22Rv1 (cell line): ENCODE data around the gene ZNF101.

ENCODE experiments used
- CTCF ChIP-seq: fragments of 450-650 bp; IDR thresholded peaks from 2 replicates; pipeline ENCODE4 v1.5.1; 2017; ENCODE audit warnings: mild to moderate bottlenecking
- ZFX ChIP-seq: fragments of 450-650 bp; IDR thresholded peaks from 2 replicates; pipeline ENCODE4 v1.6.1; 2017; ENCODE audit warnings: antibody characterized with exemption, borderline replicate concordance

GRCh38 chr19:19687090-19687489 lies 18.5 kb downstream of the ZNF101 start:
- TF ChIP-seq ZFX: no peak
- TF ChIP-seq CTCF: no peak
